PFSK-1 (cell line): Measurements from ENCODE around the gene SYVN1.

ENCODE experiments used
- FOXP2 ChIP-seq: optimal IDR thresholded peaks from 2 replicates; pipeline ENCODE3; 2011; ENCODE audit warnings: borderline replicate concordance, control low read depth, inconsistent platforms; ENCODE audit not compliant: insufficient read depth; ENCODE audit errors: extremely low read length, extremely low read depth
- POLR2AphosphoS5 ChIP-seq: IDR thresholded peaks from 2 replicates; pipeline ENCODE4 v1.6.1; 2012; ENCODE audit warnings: low read depth, mild to moderate bottlenecking, control low read depth, low read length, moderate library complexity
- SIN3A ChIP-seq: IDR thresholded peaks from 2 replicates; pipeline ENCODE4 v1.6.1; 2012; ENCODE audit warnings: mild to moderate bottlenecking, low read length, moderate library complexity, borderline replicate concordance; ENCODE audit not compliant: insufficient read depth
- TAF1 ChIP-seq: IDR thresholded peaks from 2 replicates; pipeline ENCODE4 v1.6.1; 2012; ENCODE audit warnings: low read length, control low read depth, borderline replicate concordance; ENCODE audit not compliant: insufficient read depth
- TF ChIP-seq, protein P1 (sequence below), 2 experiments: IDR thresholded peaks; 2 replicates each; pipeline versions ENCODE4 v1.6.1 to v1.8.0; 2011 to 2012; ENCODE audit warnings: low read depth in 2 of 2, low read length in 2 of 2, control low read depth in 1 of 2, inconsistent platforms in 1 of 2, mild to moderate bottlenecking in 1 of 2, moderate library complexity in 1 of 2; ENCODE audit not compliant: insufficient read depth in 1 of 2

DNA sequence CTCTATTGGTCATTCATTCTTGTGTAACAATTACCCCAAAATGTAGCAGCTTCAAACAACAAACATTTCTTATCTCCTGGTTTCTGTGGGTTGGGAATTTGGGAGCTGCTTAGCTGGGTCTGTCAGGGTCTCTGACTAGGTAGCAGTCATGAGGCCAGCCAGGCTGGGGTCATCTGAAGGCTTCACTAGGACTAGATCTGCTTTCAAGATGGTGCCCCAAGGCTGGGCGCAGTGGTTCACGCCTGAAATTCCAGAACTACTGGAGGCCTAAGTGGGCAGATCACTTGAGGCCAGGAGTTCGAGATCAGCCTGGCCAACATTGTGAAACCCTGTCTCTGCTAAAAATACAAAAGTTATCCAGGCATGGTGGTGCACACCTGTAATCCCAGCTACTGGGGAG, 22.6 kb upstream of the SYVN1 start:
- TF ChIP-seq POLR2AphosphoS5 (no peak), SIN3A (no peak), TAF1 (no peak), FOXP2 (no peak)
- TF ChIP-seq, protein P1, sequence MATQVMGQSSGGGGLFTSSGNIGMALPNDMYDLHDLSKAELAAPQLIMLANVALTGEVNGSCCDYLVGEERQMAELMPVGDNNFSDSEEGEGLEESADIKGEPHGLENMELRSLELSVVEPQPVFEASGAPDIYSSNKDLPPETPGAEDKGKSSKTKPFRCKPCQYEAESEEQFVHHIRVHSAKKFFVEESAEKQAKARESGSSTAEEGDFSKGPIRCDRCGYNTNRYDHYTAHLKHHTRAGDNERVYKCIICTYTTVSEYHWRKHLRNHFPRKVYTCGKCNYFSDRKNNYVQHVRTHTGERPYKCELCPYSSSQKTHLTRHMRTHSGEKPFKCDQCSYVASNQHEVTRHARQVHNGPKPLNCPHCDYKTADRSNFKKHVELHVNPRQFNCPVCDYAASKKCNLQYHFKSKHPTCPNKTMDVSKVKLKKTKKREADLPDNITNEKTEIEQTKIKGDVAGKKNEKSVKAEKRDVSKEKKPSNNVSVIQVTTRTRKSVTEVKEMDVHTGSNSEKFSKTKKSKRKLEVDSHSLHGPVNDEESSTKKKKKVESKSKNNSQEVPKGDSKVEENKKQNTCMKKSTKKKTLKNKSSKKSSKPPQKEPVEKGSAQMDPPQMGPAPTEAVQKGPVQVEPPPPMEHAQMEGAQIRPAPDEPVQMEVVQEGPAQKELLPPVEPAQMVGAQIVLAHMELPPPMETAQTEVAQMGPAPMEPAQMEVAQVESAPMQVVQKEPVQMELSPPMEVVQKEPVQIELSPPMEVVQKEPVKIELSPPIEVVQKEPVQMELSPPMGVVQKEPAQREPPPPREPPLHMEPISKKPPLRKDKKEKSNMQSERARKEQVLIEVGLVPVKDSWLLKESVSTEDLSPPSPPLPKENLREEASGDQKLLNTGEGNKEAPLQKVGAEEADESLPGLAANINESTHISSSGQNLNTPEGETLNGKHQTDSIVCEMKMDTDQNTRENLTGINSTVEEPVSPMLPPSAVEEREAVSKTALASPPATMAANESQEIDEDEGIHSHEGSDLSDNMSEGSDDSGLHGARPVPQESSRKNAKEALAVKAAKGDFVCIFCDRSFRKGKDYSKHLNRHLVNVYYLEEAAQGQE (IDR thresholded peaks at IDR 0.05; ENCODE audit: insufficient read depth in 1 of 2, low read depth in 2 of 2, low read length in 2 of 2) = no peak
